Peyer's patch (tissue), 4 donors: ENCODE results near the gene TM9SF1.

ENCODE experiments used
- CTCF ChIP-seq, 6 experiments: fragments of 450-650 bp in 4 of 6; fragments of 200-600 bp in 2 of 6; sonication (generic) in 1 of 6; IDR thresholded peaks; one replicate each; pipeline ENCODE4 v1.5.1; 2017 to 2019; ENCODE audit warnings: antibody characterized with exemption in 6 of 6, mild to moderate bottlenecking in 3 of 6, moderate library complexity in 1 of 6
- POLR2A ChIP-seq, 2 donors: fragments of 450-650 bp; IDR thresholded peaks; one replicate each; pipeline ENCODE4 v1.5.1; 2017; ENCODE audit warnings: antibody characterized with exemption in 2 of 2, mild to moderate bottlenecking in 2 of 2, moderate library complexity in 2 of 2

GRCh38 chr14:24139272-24139934 is 55.8 kb downstream of the TM9SF1 start:
- TF ChIP-seq CTCF (IDR thresholded peaks at IDR 0.05) (no peak), POLR2A (IDR thresholded peaks at IDR 0.05) (no peak)
